AG09309 (cell line): ENCODE data around the gene MFSD11.
"Not testable (repeated sequence)": the region's sequence is repeated elsewhere in the genome, so short reads cannot be mapped to it uniquely, and the experiment has no call there.

Experiments used
- DNase-seq: peaks from one replicate; pipeline ENCODE4 v3.0.0-alpha.2; 2010; ENCODE audit warnings: low read depth
- H3K4me3 ChIP-seq: 2 replicates; pipeline ENCODE4 v1.5.1; 2011; ENCODE audit warnings: mild to moderate bottlenecking, low read depth, low read length, moderate library complexity; ENCODE audit not compliant: control insufficient read depth
- CTCF ChIP-seq: IDR thresholded peaks from 2 replicates; pipeline ENCODE4 v1.5.1; 2011; ENCODE audit warnings: mild to moderate bottlenecking, low read depth, low read length, inconsistent platforms; ENCODE audit not compliant: insufficient read depth, control insufficient read depth; ENCODE audit errors: missing control alignments

MFSD11 gene

GRCh38 chr17:76727745-76728456 is 10.0 kb upstream of the MFSD11 start:
- no peak for DNase-seq
- TF ChIP-seq CTCF, result no peak
- peak overlapping the region; percentile 96 for H3K4me3 ChIP-seq

GRCh38 chr17:76731800-76732733 is 5.9 kb upstream of the MFSD11 start:
- not testable (repeated sequence) for DNase-seq, H3K4me3 ChIP-seq

GRCh38 chr17:76732734-76733617 is 4.9 kb upstream of the MFSD11 start:
- no peak for DNase-seq
- no peak overlapping the region for H3K4me3 ChIP-seq
- no peak for TF ChIP-seq CTCF

- H3K4me3 ChIP-seq, result no peak overlapping the region
- no peak for DNase-seq
- TF ChIP-seq CTCF, result no peak
Observed at GRCh38 chr17:76733618-76733957, 4.3 kb upstream of the MFSD11 start.

GRCh38 chr17:76734080-76734840 is 3.7 kb upstream of the MFSD11 start:
- peak overlapping the region; percentile 95 for H3K4me3 ChIP-seq
- no peak for TF ChIP-seq CTCF
- DNase-seq, result no peak

- no peak for DNase-seq
- peak overlapping the region; percentile 95 for H3K4me3 ChIP-seq
- no peak for TF ChIP-seq CTCF
Observed at GRCh38 chr17:76735006-76735405, 2.9 kb upstream of the MFSD11 start.
